IMR-90 (cell line): ENCODE results near the gene ZEB2. TPM values are rescaled to one million over a fixed set of nuclear protein-coding genes. Genes with fewer than 3 reads are reported as not detected.

Source experiments
- ATAC-seq: fragments of 200-7000 bp; cut with Tn5 transposase; 2 replicates; pipeline ENCODE4 v1.9.1; 2020; ENCODE audit warnings: low read depth, mild to moderate bottlenecking, moderate library complexity
- BruUV-seq: library from RNA; stranded (reverse); fragments of 400-500 nt; replicated peaks from 2 replicates; lab custom pipeline; 2021; lab: Mats Ljungman, UMichigan
- CTCF ChIA-PET: fragments of 300-600 bp; formaldehyde crosslinking; extraction: SDS; loops from one replicate; lab custom pipeline; 2021; ENCODE audit warnings: antibody characterized with exemption; lab: Yijun Ruan, JAX
- POLR2A ChIA-PET: fragments of 300-600 bp; sonication (Branson Sonifier 250); formaldehyde crosslinking; loops from one replicate; lab custom pipeline; 2022; ENCODE audit warnings: antibody characterized with exemption; ENCODE audit not compliant: unreplicated experiment; lab: Charles Lee
- DNase-seq: peaks from one replicate; pipeline ENCODE4 v3.0.0; 2013
- H2AFZ ChIP-seq: replicated peaks from 2 replicates; pipeline ENCODE3; 2013; ENCODE audit warnings: low read length, mild to moderate bottlenecking; ENCODE audit not compliant: poor library complexity
- H2AK5ac ChIP-seq: 2 replicates; pipeline ENCODE4 v1.6.1; 2013; ENCODE audit warnings: low read depth, low read length, inconsistent platforms
- H2AK9ac ChIP-seq: replicated peaks from 2 replicates; pipeline ENCODE3; 2013; ENCODE audit warnings: mild to moderate bottlenecking, low read depth, low read length, moderate library complexity; ENCODE audit not compliant: poor library complexity
- H2BK120ac ChIP-seq: 2 replicates; pipeline ENCODE4 v1.6.1; 2013; ENCODE audit warnings: low read depth, low read length, inconsistent platforms
- H2BK15ac ChIP-seq: 3 replicates; pipeline ENCODE4 v1.6.1; 2013; ENCODE audit warnings: low read depth, low read length, inconsistent platforms
- H2BK20ac ChIP-seq: 2 replicates; pipeline ENCODE4 v1.6.1; 2013; ENCODE audit warnings: low read depth, mild to moderate bottlenecking, inconsistent platforms, low read length, moderate library complexity
- H2BK5ac ChIP-seq: 2 replicates; pipeline ENCODE4 v1.6.1; 2013; ENCODE audit warnings: mild to moderate bottlenecking, low read depth, low read length, inconsistent platforms; ENCODE audit not compliant: poor library complexity, severe bottlenecking
- H3K14ac ChIP-seq: replicated peaks from 2 replicates; pipeline ENCODE4 v1.6.1; 2013; ENCODE audit warnings: low read depth, low read length, inconsistent platforms
- H3K18ac ChIP-seq: 2 replicates; pipeline ENCODE4 v1.6.1; 2013; ENCODE audit warnings: low read depth, low read length, control low read depth
- H3K23ac ChIP-seq: 2 replicates; pipeline ENCODE4 v1.6.1; 2013; ENCODE audit warnings: low read depth, low read length, inconsistent platforms
- H3K27ac ChIP-seq: 2 replicates; pipeline ENCODE4 v1.5.1; 2013; ENCODE audit warnings: mild to moderate bottlenecking, control low read depth, low read length; ENCODE audit not compliant: insufficient read depth
- H3K27me3 ChIP-seq: 2 replicates; pipeline ENCODE4 v1.6.1; 2013; ENCODE audit warnings: low read length; ENCODE audit not compliant: control insufficient read depth, insufficient read depth
- H3K36me3 ChIP-seq: 2 replicates; pipeline ENCODE4 v1.6.1; 2013; ENCODE audit warnings: low read length, mixed read lengths; ENCODE audit not compliant: control insufficient read depth, insufficient read depth
- H3K4ac ChIP-seq: 2 replicates; pipeline ENCODE4 v1.6.1; 2013; ENCODE audit warnings: low read depth, low read length, inconsistent platforms
- H3K4me1 ChIP-seq: 2 replicates; pipeline ENCODE4 v1.6.1; 2013; ENCODE audit warnings: low read length, mixed read lengths; ENCODE audit not compliant: control insufficient read depth, insufficient read depth
- H3K4me2 ChIP-seq: 2 replicates; pipeline ENCODE4 v1.6.1; 2013; ENCODE audit warnings: low read depth, mild to moderate bottlenecking, control low read depth, low read length, moderate library complexity
- H3K4me3 ChIP-seq: 2 replicates; pipeline ENCODE4 v1.5.1; 2013; ENCODE audit warnings: low read depth, mild to moderate bottlenecking, control low read depth, low read length, moderate library complexity; ENCODE audit not compliant: insufficient read depth
- H3K56ac ChIP-seq: 2 replicates; pipeline ENCODE4 v1.6.1; 2013; ENCODE audit warnings: low read length, inconsistent platforms; ENCODE audit not compliant: insufficient read depth; ENCODE audit errors: extremely low read depth
- H3K79me1 ChIP-seq, 2 experiments: 2 replicates each; pipeline ENCODE4 v1.6.1; 2013; ENCODE audit warnings: low read length in 2 of 2, inconsistent platforms in 1 of 2, low read depth in 1 of 2
- H3K9ac ChIP-seq: 2 replicates; pipeline ENCODE4 v1.6.1; 2013; ENCODE audit warnings: low read depth, low read length, control low read depth
- H3K9me1 ChIP-seq: 2 replicates; pipeline ENCODE4 v1.6.1; 2013; ENCODE audit warnings: low read length, inconsistent platforms; ENCODE audit not compliant: insufficient read depth
- H3K9me3 ChIP-seq: 2 replicates; pipeline ENCODE4 v1.6.1; 2013; ENCODE audit warnings: low read length; ENCODE audit not compliant: control insufficient read depth, insufficient read depth
- H4K20me1 ChIP-seq: 2 replicates; pipeline ENCODE4 v1.6.1; 2013; ENCODE audit warnings: low read length, inconsistent platforms; ENCODE audit not compliant: insufficient read depth
- H4K5ac ChIP-seq: 2 replicates; pipeline ENCODE4 v1.6.1; 2013; ENCODE audit warnings: mild to moderate bottlenecking, low read depth, low read length, control low read depth
- H4K8ac ChIP-seq, 2 experiments: 2 replicates each; pipeline ENCODE4 v1.6.1; 2013; ENCODE audit warnings: low read depth in 2 of 2, low read length in 2 of 2, control low read depth in 1 of 2, inconsistent platforms in 1 of 2
- H4K91ac ChIP-seq: 2 replicates; pipeline ENCODE4 v1.6.1; 2013; ENCODE audit warnings: low read depth, low read length, inconsistent platforms; ENCODE audit not compliant: insufficient read depth
- BHLHE40 ChIP-seq: fragments of 150-350 bp; IDR thresholded peaks from 2 replicates; pipeline ENCODE4 v1.6.1; 2016; ENCODE audit warnings: mild to moderate bottlenecking, low read depth, low read length
- CEBPB ChIP-seq: IDR thresholded peaks from 2 replicates; pipeline ENCODE4 v1.6.1; 2012; ENCODE audit warnings: low read depth, low read length, improper control_type of control experiment
- CHD1 ChIP-seq: IDR thresholded peaks from 2 replicates; pipeline ENCODE4 v1.6.1; 2012; ENCODE audit warnings: low read depth, low read length, improper control_type of control experiment
- FOS ChIP-seq: fragments of 150-350 bp; IDR thresholded peaks from 2 replicates; pipeline ENCODE4 v1.6.1; 2016; ENCODE audit warnings: low read depth, low read length
- MAFK ChIP-seq: IDR thresholded peaks from 2 replicates; pipeline ENCODE4 v1.6.1; 2012; ENCODE audit warnings: low read depth, low read length, improper control_type of control experiment
- MAZ ChIP-seq: IDR thresholded peaks from 2 replicates; pipeline ENCODE4 v1.6.1; 2012; ENCODE audit warnings: low read depth, mild to moderate bottlenecking, low read length, improper control_type of control experiment, moderate library complexity, borderline replicate concordance
- MXI1 ChIP-seq: IDR thresholded peaks from 2 replicates; pipeline ENCODE4 v1.6.1; 2012; ENCODE audit warnings: low read depth, mild to moderate bottlenecking, low read length, moderate library complexity, borderline replicate concordance
- NFE2L2 ChIP-seq: fragments of 150-350 bp; IDR thresholded peaks from 2 replicates; pipeline ENCODE4 v1.6.1; 2016; ENCODE audit warnings: low read depth, mild to moderate bottlenecking, low read length
- POLR2A ChIP-seq: IDR thresholded peaks from 2 replicates; pipeline ENCODE4 v1.6.1; 2012; ENCODE audit warnings: mild to moderate bottlenecking, low read depth, low read length
- RAD21 ChIP-seq: IDR thresholded peaks from 2 replicates; pipeline ENCODE4 v1.6.1; 2012; ENCODE audit warnings: low read length, improper control_type of control experiment
- RCOR1 ChIP-seq: IDR thresholded peaks from 2 replicates; pipeline ENCODE4 v1.6.1; 2012; ENCODE audit warnings: mild to moderate bottlenecking, low read length, improper control_type of control experiment; ENCODE audit not compliant: insufficient replicate concordance
- RFX5 ChIP-seq: IDR thresholded peaks from 2 replicates; pipeline ENCODE4 v1.8.0; 2012; ENCODE audit warnings: low read depth, mild to moderate bottlenecking, low read length, moderate library complexity
- SMC3 ChIP-seq: fragments of 150-350 bp; IDR thresholded peaks from 2 replicates; pipeline ENCODE4 v1.6.1; 2016; ENCODE audit warnings: low read depth, mild to moderate bottlenecking, antibody characterized with exemption, low read length, moderate library complexity
- WGBS, 2 experiments: methylation state at CpG; one replicate each; pipeline versions ENCODE4 v1.1.5 to v1.1.7; 2013; ENCODE audit warnings: missing lambda C conversion rate in 2 of 2; ENCODE audit not compliant: insufficient read length in 1 of 2; ENCODE audit errors: extremely low coverage in 2 of 2; 5-methylcytosine and 5-hydroxymethylcytosine counted together
- dilution Hi-C: fragments of 300-500 bp; cut with HindIII; formaldehyde crosslinking; loops from one replicate; pipeline ENCODE4 v1.14.3; 2018; ENCODE audit warnings: low sequenced_read_pairs; ENCODE audit not compliant: unreplicated experiment
- in situ Hi-C: fragments of 300-500 bp; cut with MboI; formaldehyde crosslinking; loops from 3 replicates; pipeline ENCODE4 v1.14.3; 2019; ENCODE audit warnings: low sequenced_read_pairs, inconsistent platforms, mixed read lengths
- intact Hi-C: fragments of 100-400 bp; cut with micrococcal nuclease; formaldehyde crosslinking; loops from 2 replicates; pipeline ENCODE4 v1.10.0; 2022
- polyA plus RNA-seq, 3 experiments: library from polyadenylated mRNA; depleted of rRNA; stranded (reverse); fragments of >200 nt; gene quantifications; 2 replicates each; pipeline ENCODE4 v1.2.3, GENCODE V29; 2012; ENCODE audit warnings: low replicate concordance in 1 of 3
- total RNA-seq: library from RNA; depleted of rRNA; stranded (reverse); fragments of >200 nt; gene quantifications from 2 replicates; pipeline ENCODE4 v1.2.3, GENCODE V29; 2012
- TF ChIP-seq, protein P1 (sequence below): conservative IDR thresholded peaks from 2 replicates; pipeline ENCODE4 v1.5.1; 2012; ENCODE audit warnings: mild to moderate bottlenecking, low read depth, low read length, improper control_type of control experiment
- TF ChIP-seq, protein P2 (sequence below): fragments of 150-350 bp; IDR thresholded peaks from 2 replicates; pipeline ENCODE4 v1.6.1; 2017; ENCODE audit warnings: mild to moderate bottlenecking, antibody characterized with exemption, low read length, low read depth
- TF ChIP-seq, protein P3 (sequence below): fragments of 150-350 bp; IDR thresholded peaks from 2 replicates; pipeline ENCODE4 v1.6.1; 2016; ENCODE audit warnings: low read depth, mild to moderate bottlenecking, low read length, moderate library complexity, borderline replicate concordance

Gene ZEB2
- total and polyA plus RNA-seq, 2 of the 4 experiments (the other 2 are of a cell fraction), result 22.4 to 50.9 TPM

DNA sequence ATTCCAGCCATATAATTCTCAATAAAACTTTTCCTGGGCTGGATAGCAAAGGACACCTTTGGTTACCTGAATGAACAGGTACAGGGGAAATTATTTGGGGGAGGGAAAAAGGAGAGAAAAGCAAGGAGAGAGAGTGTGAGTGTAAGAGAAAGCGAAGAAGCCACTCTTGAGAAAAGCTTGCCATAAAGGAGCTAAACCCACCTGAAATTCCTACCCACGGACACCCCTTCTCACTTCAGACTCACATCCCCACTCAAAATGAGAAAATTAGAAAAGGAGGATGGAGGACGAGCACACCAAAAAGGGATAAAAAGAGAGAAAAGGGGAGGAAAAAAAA is 354 bp downstream of the ZEB2 start:
- intact Hi-C loops, result loop anchor here (5.0 to 10.0 kb wide), 7 partner anchors 488 to 1793 kb away; no protein-coding TSS in a partner anchor

More for the DNA sequence above, 354 bp downstream of the ZEB2 start:
- H3K4me3 ChIP-seq, result peak overlapping the region; percentile 99
- H3K23ac ChIP-seq, result peak overlapping the region; percentile 66; the same call in 1 of the 2 replicates
- peak overlapping the region; percentile 54; the same call in 1 of the 2 replicates for H4K91ac ChIP-seq
- peak overlapping the region; percentile 73; the same call in 1 of the 2 replicates for H3K27ac ChIP-seq
- H4K20me1 ChIP-seq, result no peaks in the 10 kb centered on the region
- H3K27me3 ChIP-seq, result no peaks in the 10 kb centered on the region
- TSS peak; percentile 68 for BruUV-seq
- peak overlapping the region in 1 of 2 experiments; percentile 28; a peak in 1 of 4 replicates for H4K8ac ChIP-seq
- dilution Hi-C loops (no loop called here), in situ Hi-C loops (loop anchor here (10.0 to 25.0 kb wide), 3 partner anchors 185 to 1793 kb away; a partner anchor contains a TSS)
- H2AFZ ChIP-seq, result peak overlapping the region; percentile 81
- peak overlapping the region; percentile 79 for H3K18ac ChIP-seq
- no peak for DNase-seq
- H4K5ac ChIP-seq, result peak overlapping the region; percentile 59
- no peaks in the 10 kb centered on the region for H3K9me3 ChIP-seq
- H2BK20ac ChIP-seq, result peak overlapping the region; percentile 67
- H3K4me2 ChIP-seq, result peak overlapping the region; percentile 98
- no peak for ATAC-seq
- ChIA-PET CTCF (interaction anchor here (0.6 kb wide), 1 partner anchor 130 kb away, joined by 3 read pairs; no protein-coding TSS in a partner anchor), POLR2A (no interaction called here)
- H3K9me1 ChIP-seq, result no peaks in the 10 kb centered on the region
- peak overlapping the region; percentile 98 for H3K9ac ChIP-seq
- H2BK120ac ChIP-seq, result peak overlapping the region; percentile 75
- no peak overlapping the region for H2AK5ac ChIP-seq
- peak overlapping the region; percentile 68 for H3K4ac ChIP-seq
- peak overlapping the region; percentile 72 for H2AK9ac ChIP-seq
- peaks cover 4 to 13% of the 10 kb centered on the region in 2 experiments; a peak in 3 of 4 replicates for H3K79me1 ChIP-seq
- peak overlapping the region; percentile 58 for H3K14ac ChIP-seq
- peaks cover 6% of the 10 kb centered on the region; the same call in 1 of the 2 replicates for H3K4me1 ChIP-seq
- peak overlapping the region; percentile 4; the same call in 1 of the 3 replicates for H2BK15ac ChIP-seq
- peak overlapping the region; percentile 36 for H2BK5ac ChIP-seq
- TF ChIP-seq CHD1 (no peak), CEBPB (no peak), BHLHE40 (no peak), RCOR1 (no peak), MXI1 (no peak), SMC3 (no peak), MAZ (no peak), NFE2L2 (no peak), MAFK (no peak), FOS (no peak), RFX5 (no peak), RAD21 (no peak), POLR2A (no peak)
- TF ChIP-seq, protein P1, sequence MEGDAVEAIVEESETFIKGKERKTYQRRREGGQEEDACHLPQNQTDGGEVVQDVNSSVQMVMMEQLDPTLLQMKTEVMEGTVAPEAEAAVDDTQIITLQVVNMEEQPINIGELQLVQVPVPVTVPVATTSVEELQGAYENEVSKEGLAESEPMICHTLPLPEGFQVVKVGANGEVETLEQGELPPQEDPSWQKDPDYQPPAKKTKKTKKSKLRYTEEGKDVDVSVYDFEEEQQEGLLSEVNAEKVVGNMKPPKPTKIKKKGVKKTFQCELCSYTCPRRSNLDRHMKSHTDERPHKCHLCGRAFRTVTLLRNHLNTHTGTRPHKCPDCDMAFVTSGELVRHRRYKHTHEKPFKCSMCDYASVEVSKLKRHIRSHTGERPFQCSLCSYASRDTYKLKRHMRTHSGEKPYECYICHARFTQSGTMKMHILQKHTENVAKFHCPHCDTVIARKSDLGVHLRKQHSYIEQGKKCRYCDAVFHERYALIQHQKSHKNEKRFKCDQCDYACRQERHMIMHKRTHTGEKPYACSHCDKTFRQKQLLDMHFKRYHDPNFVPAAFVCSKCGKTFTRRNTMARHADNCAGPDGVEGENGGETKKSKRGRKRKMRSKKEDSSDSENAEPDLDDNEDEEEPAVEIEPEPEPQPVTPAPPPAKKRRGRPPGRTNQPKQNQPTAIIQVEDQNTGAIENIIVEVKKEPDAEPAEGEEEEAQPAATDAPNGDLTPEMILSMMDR, result no peak
- TF ChIP-seq, protein P2, sequence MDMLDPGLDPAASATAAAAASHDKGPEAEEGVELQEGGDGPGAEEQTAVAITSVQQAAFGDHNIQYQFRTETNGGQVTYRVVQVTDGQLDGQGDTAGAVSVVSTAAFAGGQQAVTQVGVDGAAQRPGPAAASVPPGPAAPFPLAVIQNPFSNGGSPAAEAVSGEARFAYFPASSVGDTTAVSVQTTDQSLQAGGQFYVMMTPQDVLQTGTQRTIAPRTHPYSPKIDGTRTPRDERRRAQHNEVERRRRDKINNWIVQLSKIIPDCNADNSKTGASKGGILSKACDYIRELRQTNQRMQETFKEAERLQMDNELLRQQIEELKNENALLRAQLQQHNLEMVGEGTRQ, result no peak
- TF ChIP-seq, protein P3, sequence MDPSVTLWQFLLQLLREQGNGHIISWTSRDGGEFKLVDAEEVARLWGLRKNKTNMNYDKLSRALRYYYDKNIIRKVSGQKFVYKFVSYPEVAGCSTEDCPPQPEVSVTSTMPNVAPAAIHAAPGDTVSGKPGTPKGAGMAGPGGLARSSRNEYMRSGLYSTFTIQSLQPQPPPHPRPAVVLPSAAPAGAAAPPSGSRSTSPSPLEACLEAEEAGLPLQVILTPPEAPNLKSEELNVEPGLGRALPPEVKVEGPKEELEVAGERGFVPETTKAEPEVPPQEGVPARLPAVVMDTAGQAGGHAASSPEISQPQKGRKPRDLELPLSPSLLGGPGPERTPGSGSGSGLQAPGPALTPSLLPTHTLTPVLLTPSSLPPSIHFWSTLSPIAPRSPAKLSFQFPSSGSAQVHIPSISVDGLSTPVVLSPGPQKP, result no peak
- no peaks in the 10 kb centered on the region for H3K36me3 ChIP-seq
- peak overlapping the region; percentile 68; the same call in 1 of the 2 replicates for H3K56ac ChIP-seq
- whole genome bisulfite sequencing, 2 experiments, result no CpG with 5 or more reads among the region's 3 CpGs
